ENCODE data around the gene RIBC2. TPM values are rescaled to one million over a fixed set of nuclear protein-coding genes. Genes with fewer than 3 reads are reported as not detected.

RIBC2 gene
- polyA plus RNA-seq, 4 donors = 1.9 to 8.0 TPM; not detected in 2

DNA sequence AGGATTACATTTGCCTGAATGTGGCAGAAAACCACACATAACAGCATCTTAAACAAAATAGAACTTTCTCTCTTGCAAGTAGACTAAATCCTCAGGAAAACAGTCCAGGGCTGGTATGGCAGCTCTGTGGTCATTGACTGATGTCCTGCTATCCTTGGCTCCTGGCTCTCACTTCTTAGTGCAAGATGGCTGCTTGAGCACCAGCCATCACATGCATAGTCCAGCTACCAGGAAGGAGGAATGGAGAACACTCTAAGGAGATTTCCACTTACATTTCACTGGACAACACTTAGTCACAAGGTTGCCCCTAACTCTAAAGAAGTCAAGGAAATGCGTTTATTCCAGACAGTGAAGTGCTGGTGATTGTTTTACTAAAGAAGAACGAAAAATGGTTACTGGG is 13.6 kb downstream of the RIBC2 start:
- Histone ChIP-seq H3K36me3 (ENCODE audit: control insufficient read depth in 3 of 3, insufficient read depth in 2 of 3, low read depth in 1 of 3, low read length in 3 of 3) (peaks cover 0 to 10% (median 0%) of the 10 kb centered on the region in 3 donors), H3K4me1 (ENCODE audit: control insufficient read depth in 3 of 3, insufficient read depth in 2 of 3, low read depth in 1 of 3, low read length in 2 of 3) (no peaks in the 10 kb centered on the region), H3K27me3 (ENCODE audit: control insufficient read depth in 3 of 3, insufficient read depth in 3 of 3, low read length in 3 of 3) (no peaks in the 10 kb centered on the region), H3K4me3 (ENCODE audit: low read depth in 1 of 3, low read length in 3 of 3) (no peak overlapping the region), H3K27ac (ENCODE audit: low read depth in 1 of 3, low read length in 2 of 3) (no peak overlapping the region), H3K9me3 (ENCODE audit: control insufficient read depth in 2 of 2, insufficient read depth in 1 of 2, low read depth in 1 of 2, low read length in 1 of 2) (peaks cover 0 to 4% of the 10 kb centered on the region in 2 donors)
- 68 to 72% (median 69%) methylated on average over 2 of the region's 2 CpGs for WGBS, 3 donors
- no peak for DNase-seq
- FAIRE-seq = no peak

- no peaks in the 10 kb centered on the region for H3K4me1 ChIP-seq (ENCODE audit: control insufficient read depth in 3 of 3, insufficient read depth in 2 of 3, low read depth in 1 of 3, low read length in 2 of 3)
- no peak for FAIRE-seq
Measured at GRCh38 chr22:45428391-45429385, 15.2 kb downstream of the RIBC2 start.

DNA sequence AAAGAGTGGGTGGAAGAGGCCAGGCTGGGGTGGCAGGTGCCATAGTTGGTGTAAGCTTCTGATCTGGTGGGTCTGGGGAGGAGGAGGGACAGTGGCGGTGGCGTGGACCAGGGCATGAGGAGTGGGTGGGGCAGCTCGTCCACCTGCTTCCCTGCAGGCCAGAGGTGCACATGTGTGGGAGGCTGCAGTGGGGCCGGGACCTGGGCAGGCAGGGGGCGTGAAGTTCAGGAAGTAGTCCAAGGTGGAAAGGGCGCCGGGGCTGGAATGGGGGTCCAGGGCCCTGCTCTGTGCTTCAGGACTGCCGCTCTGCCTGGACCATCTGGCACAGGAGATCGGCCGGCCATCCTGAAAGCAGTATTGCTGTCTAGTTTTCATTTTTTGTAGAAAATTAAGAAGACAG is 15.9 kb downstream of the RIBC2 start:
- WGBS, 3 donors = 75 to 89% (median 76%) methylated on average over 10 of the region's 10 CpGs
- FAIRE-seq (no peak), DNase-seq (no peak)
- Histone ChIP-seq H3K9me3 (ENCODE audit: control insufficient read depth in 2 of 2, insufficient read depth in 1 of 2, low read depth in 1 of 2, low read length in 1 of 2) (peaks cover 0 to 4% of the 10 kb centered on the region in 2 donors), H3K27me3 (ENCODE audit: control insufficient read depth in 3 of 3, insufficient read depth in 3 of 3, low read length in 3 of 3) (no peaks in the 10 kb centered on the region), H3K27ac (ENCODE audit: low read depth in 1 of 3, low read length in 2 of 3) (no peak overlapping the region), H3K36me3 (ENCODE audit: control insufficient read depth in 3 of 3, insufficient read depth in 2 of 3, low read depth in 1 of 3, low read length in 3 of 3) (peaks cover 0 to 5% (median 0%) of the 10 kb centered on the region in 3 donors), H3K4me1 (ENCODE audit: control insufficient read depth in 3 of 3, insufficient read depth in 2 of 3, low read depth in 1 of 3, low read length in 2 of 3) (no peaks in the 10 kb centered on the region), H3K4me3 (ENCODE audit: low read depth in 1 of 3, low read length in 3 of 3) (no peak overlapping the region)

More at GRCh38 chr22:45428391-45429385, 15.2 kb downstream of the RIBC2 start:
- no peak for DNase-seq
- Histone ChIP-seq H3K27me3 (ENCODE audit: control insufficient read depth in 3 of 3, insufficient read depth in 3 of 3, low read length in 3 of 3) (no peaks in the 10 kb centered on the region), H3K4me3 (ENCODE audit: low read depth in 1 of 3, low read length in 3 of 3) (no peak overlapping the region), H3K9me3 (ENCODE audit: control insufficient read depth in 2 of 2, insufficient read depth in 1 of 2, low read depth in 1 of 2, low read length in 1 of 2) (peaks cover 0 to 4% of the 10 kb centered on the region in 2 donors), H3K27ac (ENCODE audit: low read depth in 1 of 3, low read length in 2 of 3) (no peak overlapping the region), H3K36me3 (ENCODE audit: control insufficient read depth in 3 of 3, insufficient read depth in 2 of 3, low read depth in 1 of 3, low read length in 3 of 3) (peaks cover 0 to 5% (median 0%) of the 10 kb centered on the region in 3 donors)
- WGBS, 3 donors = 91% methylated on average over 19 of the region's 19 CpGs

DNA sequence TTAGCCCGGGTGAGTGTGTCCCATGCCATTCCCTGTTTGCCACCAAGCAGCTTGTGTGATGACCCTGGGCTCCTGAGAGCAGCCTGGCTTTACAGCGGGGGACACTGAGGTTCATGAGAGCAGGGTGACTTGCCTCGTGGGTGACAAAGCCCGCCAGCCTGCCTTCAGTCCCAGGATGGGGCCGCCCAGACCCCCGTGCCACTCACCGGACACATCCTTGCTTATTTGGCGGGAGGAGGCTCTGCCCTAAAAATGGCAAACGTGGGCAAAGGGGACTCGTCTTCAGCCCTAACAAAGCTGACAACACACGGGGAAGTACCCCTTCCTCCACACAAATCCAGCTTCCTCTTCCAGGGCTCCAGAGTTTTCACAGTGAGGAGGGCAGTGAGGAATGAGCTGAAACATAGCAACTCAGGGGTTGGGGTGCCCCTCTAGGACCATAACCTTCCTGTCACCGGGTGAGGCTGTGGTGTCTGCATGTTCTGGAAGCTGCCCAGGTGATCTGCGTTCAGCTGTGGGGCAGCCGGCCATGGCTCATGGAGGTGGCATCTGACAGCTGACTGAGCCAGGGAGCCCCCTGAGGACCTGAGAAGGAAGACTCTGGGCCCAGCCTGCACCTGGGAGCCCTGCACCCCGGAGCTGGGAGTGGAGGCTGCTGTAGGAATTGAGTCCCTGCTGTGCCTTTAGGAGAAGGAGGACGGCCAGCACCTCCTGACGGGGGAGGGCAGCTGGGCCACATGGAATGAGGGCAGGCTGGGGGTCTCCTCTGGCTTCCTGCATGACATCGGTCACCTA is 16.7 kb downstream of the RIBC2 start:
- FAIRE-seq (no peak), DNase-seq (no peak)
- Histone ChIP-seq H3K27ac (ENCODE audit: low read depth in 1 of 3, low read length in 2 of 3) (no peak overlapping the region), H3K9me3 (ENCODE audit: control insufficient read depth in 2 of 2, insufficient read depth in 1 of 2, low read depth in 1 of 2, low read length in 1 of 2) (peaks cover 0 to 4% of the 10 kb centered on the region in 2 donors), H3K27me3 (ENCODE audit: control insufficient read depth in 3 of 3, insufficient read depth in 3 of 3, low read length in 3 of 3) (no peaks in the 10 kb centered on the region), H3K4me1 (ENCODE audit: control insufficient read depth in 3 of 3, insufficient read depth in 2 of 3, low read depth in 1 of 3, low read length in 2 of 3) (peaks cover 0 to under 1% (median 0%) of the 10 kb centered on the region in 3 donors), H3K36me3 (ENCODE audit: control insufficient read depth in 3 of 3, insufficient read depth in 2 of 3, low read depth in 1 of 3, low read length in 3 of 3) (peaks cover 0 to 5% (median 0%) of the 10 kb centered on the region in 3 donors), H3K4me3 (ENCODE audit: low read depth in 1 of 3, low read length in 3 of 3) (no peak overlapping the region)
- WGBS, 3 donors = 81 to 86% (median 83%) methylated on average over 18 of the region's 18 CpGs

- no peaks in the 10 kb centered on the region for H3K27me3 ChIP-seq (ENCODE audit: control insufficient read depth in 3 of 3, insufficient read depth in 3 of 3, low read length in 3 of 3)
- no peak for DNase-seq
- H3K36me3 ChIP-seq (ENCODE audit: control insufficient read depth in 3 of 3, insufficient read depth in 2 of 3, low read depth in 1 of 3, low read length in 3 of 3) = peaks cover 0 to 5% (median 0%) of the 10 kb centered on the region in 3 donors
- no peak overlapping the region for H3K27ac ChIP-seq (ENCODE audit: low read depth in 1 of 3, low read length in 2 of 3)
- peaks cover 0 to 5% (median 0%) of the 10 kb centered on the region in 3 donors for H3K4me1 ChIP-seq (ENCODE audit: control insufficient read depth in 3 of 3, insufficient read depth in 2 of 3, low read depth in 1 of 3, low read length in 2 of 3)
- H3K4me3 ChIP-seq (ENCODE audit: low read depth in 1 of 3, low read length in 3 of 3) = no peak overlapping the region
- H3K9me3 ChIP-seq (ENCODE audit: control insufficient read depth in 2 of 2, insufficient read depth in 1 of 2, low read depth in 1 of 2, low read length in 1 of 2) = peaks cover 0 to 4% of the 10 kb centered on the region in 2 donors
- WGBS, 3 donors = 87 to 89% (median 87%) methylated on average over 16 to 19 of the region's 19 CpGs
- FAIRE-seq = no peak
Measured at GRCh38 chr22:45430871-45431270, 17.4 kb downstream of the RIBC2 start.

DNA sequence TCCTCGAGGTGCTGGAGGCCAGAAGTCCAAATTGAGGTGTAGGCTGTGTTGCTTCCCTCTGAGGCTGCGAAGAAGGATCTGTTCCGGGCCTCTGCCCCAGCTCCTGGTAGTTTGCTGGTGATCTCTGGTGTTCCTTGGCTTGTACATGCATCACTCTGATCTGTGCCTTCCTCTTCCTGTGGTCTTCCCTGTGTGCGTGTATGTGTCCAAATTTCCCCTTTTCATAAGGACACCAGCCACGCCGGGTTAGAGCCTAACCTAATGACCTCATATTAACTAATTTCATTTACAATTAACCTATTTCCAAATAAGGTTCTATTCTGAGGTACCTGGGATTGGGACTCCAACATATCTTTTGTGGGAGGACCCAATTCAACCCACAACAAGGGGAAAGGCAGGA is 21.5 kb downstream of the RIBC2 start:
- FAIRE-seq (no peak), DNase-seq (no peak)
- H3K27ac ChIP-seq (ENCODE audit: low read depth in 1 of 3, low read length in 2 of 3) = peak overlapping the region in 2 of 3 donors; percentile 22 to 59
- WGBS, 3 donors = 78 to 88% (median 86%) methylated on average over 6 of the region's 6 CpGs
- H3K4me1 ChIP-seq (ENCODE audit: control insufficient read depth in 3 of 3, insufficient read depth in 2 of 3, low read depth in 1 of 3, low read length in 2 of 3) = peaks cover 0 to 5% (median 0%) of the 10 kb centered on the region in 3 donors
- no peaks in the 10 kb centered on the region for H3K9me3 ChIP-seq (ENCODE audit: control insufficient read depth in 2 of 2, insufficient read depth in 1 of 2, low read depth in 1 of 2, low read length in 1 of 2)
- no peaks in the 10 kb centered on the region for H3K27me3 ChIP-seq (ENCODE audit: control insufficient read depth in 3 of 3, insufficient read depth in 3 of 3, low read length in 3 of 3)
- no peaks in the 10 kb centered on the region for H3K36me3 ChIP-seq (ENCODE audit: control insufficient read depth in 3 of 3, insufficient read depth in 2 of 3, low read depth in 1 of 3, low read length in 3 of 3)
- H3K4me3 ChIP-seq (ENCODE audit: low read depth in 1 of 3, low read length in 3 of 3) = no peak overlapping the region

- FAIRE-seq (no peak), DNase-seq (peak; percentile 91 to 96)
- H3K4me3 ChIP-seq (ENCODE audit: low read depth in 1 of 3, low read length in 3 of 3) = no peak overlapping the region
- peaks cover 0 to 5% (median 0%) of the 10 kb centered on the region in 3 donors for H3K4me1 ChIP-seq (ENCODE audit: control insufficient read depth in 3 of 3, insufficient read depth in 2 of 3, low read depth in 1 of 3, low read length in 2 of 3)
- peak overlapping the region in 2 of 3 donors; percentile 35 to 59 for H3K27ac ChIP-seq (ENCODE audit: low read depth in 1 of 3, low read length in 2 of 3)
- WGBS, 3 donors = 6 to 7% (median 6%) methylated on average over 20 of the region's 20 CpGs
- H3K27me3 ChIP-seq (ENCODE audit: control insufficient read depth in 3 of 3, insufficient read depth in 3 of 3, low read length in 3 of 3) = no peaks in the 10 kb centered on the region
- no peaks in the 10 kb centered on the region for H3K36me3 ChIP-seq (ENCODE audit: control insufficient read depth in 3 of 3, insufficient read depth in 2 of 3, low read depth in 1 of 3, low read length in 3 of 3)
- no peaks in the 10 kb centered on the region for H3K9me3 ChIP-seq (ENCODE audit: control insufficient read depth in 2 of 2, insufficient read depth in 1 of 2, low read depth in 1 of 2, low read length in 1 of 2)
Measured at GRCh38 chr22:45435544-45436139, 22.1 kb downstream of the RIBC2 start.
